Right lobe of liver (tissue), 6 donors: Measurements from ENCODE around the gene CERS3. TPM values are rescaled to one million over a fixed set of nuclear protein-coding genes. Genes with fewer than 3 reads are reported as not detected.

Experiments
- ATAC-seq, 4 donors: fragments of 200-7000 bp; cut with Tn5 transposase; one replicate each; pipeline ENCODE4 v1.9.1; 2020; ENCODE audit warnings: mild to moderate bottlenecking in 4 of 4, moderate library complexity in 4 of 4
- DNase-seq, 3 donors: peaks; one replicate each; pipeline ENCODE4 v3.0.0-alpha.2; 2020
- H3K27ac ChIP-seq, 3 donors: fragments of 200-600 bp; one replicate each; pipeline ENCODE4 v1.8.0; 2022
- H3K27me3 ChIP-seq, 2 donors: fragments of 200-600 bp; one replicate each; pipeline ENCODE4 v1.8.0; 2022
- H3K36me3 ChIP-seq, 4 donors: fragments of 200-600 bp; sonication (generic) in 1 of 4; one replicate each; pipeline versions ENCODE4 v1.5.1 to v1.8.0; 2017 to 2022; ENCODE audit warnings: control low read depth in 1 of 4
- H3K4me1 ChIP-seq, 4 donors: fragments of 200-600 bp; sonication (generic) in 1 of 4; one replicate each; pipeline versions ENCODE4 v1.5.1 to v1.8.0; 2017 to 2022; ENCODE audit warnings: control low read depth in 1 of 4
- H3K4me3 ChIP-seq, 3 donors: fragments of 200-600 bp; one replicate each; pipeline ENCODE4 v1.8.0; 2022
- H3K9me3 ChIP-seq, 4 donors: fragments of 200-600 bp; sonication (generic) in 1 of 4; one replicate each; pipeline versions ENCODE4 v1.5.1 to v1.8.0; 2017 to 2022; ENCODE audit warnings: control low read depth in 1 of 4
- POLR2A ChIP-seq: fragments of 450-650 bp; IDR thresholded peaks from one replicate; pipeline ENCODE4 v1.6.1; 2017; ENCODE audit warnings: antibody characterized with exemption, mild to moderate bottlenecking
- WGBS: methylation state at CpG from one replicate; pipeline ENCODE4 v1.1.6; 2018; ENCODE audit warnings: low coverage, low lambda C conversion rate; ENCODE audit not compliant: insufficient coverage; ENCODE audit errors: missing lambda C conversion rate; 5-methylcytosine and 5-hydroxymethylcytosine counted together
- intact Hi-C, 2 donors: fragments of 100-400 bp; cut with DNase I; formaldehyde crosslinking; loops; one replicate each; pipeline versions ENCODE4 v1.11.2 to v1.14.1; 2022
- total RNA-seq, 6 experiments: library from RNA; depleted of rRNA in 2 of 6; stranded (reverse); fragments of >200 nt in 2 of 6; fragmentation: NEBNext Ultra II Directional in 3 of 6; extraction: Animal tissue kit (Norgen Biotek cat#: 25700) in 3 of 6; gene quantifications; one replicate each; pipeline versions ENCODE4 v1.1.0 to v1.2.4, GENCODE V29; 2016 to 2023
- TF ChIP-seq, protein P1 (sequence below), 4 donors: fragments of 200-600 bp in 3 of 4; fragments of 450-650 bp in 1 of 4; IDR thresholded peaks; one replicate each; pipeline versions ENCODE4 v1.5.1 to v1.8.0; 2016 to 2022; ENCODE audit warnings: antibody characterized with exemption in 4 of 4, mild to moderate bottlenecking in 2 of 4
- donor health status: DM: no; HTN: yes; CAD: no.
- donor health status: DM: no; HTN: no; CAD: no.
- donor health status: DM: no; HTN: no; CAD: no.
- donor health status: DM: no; HTN: yes; CAD: no.
- donor health status: DM: no; HTN: yes; CAD: no.

The CERS3 gene
- total RNA-seq, 6 experiments from 2014 or later = not detected

DNA sequence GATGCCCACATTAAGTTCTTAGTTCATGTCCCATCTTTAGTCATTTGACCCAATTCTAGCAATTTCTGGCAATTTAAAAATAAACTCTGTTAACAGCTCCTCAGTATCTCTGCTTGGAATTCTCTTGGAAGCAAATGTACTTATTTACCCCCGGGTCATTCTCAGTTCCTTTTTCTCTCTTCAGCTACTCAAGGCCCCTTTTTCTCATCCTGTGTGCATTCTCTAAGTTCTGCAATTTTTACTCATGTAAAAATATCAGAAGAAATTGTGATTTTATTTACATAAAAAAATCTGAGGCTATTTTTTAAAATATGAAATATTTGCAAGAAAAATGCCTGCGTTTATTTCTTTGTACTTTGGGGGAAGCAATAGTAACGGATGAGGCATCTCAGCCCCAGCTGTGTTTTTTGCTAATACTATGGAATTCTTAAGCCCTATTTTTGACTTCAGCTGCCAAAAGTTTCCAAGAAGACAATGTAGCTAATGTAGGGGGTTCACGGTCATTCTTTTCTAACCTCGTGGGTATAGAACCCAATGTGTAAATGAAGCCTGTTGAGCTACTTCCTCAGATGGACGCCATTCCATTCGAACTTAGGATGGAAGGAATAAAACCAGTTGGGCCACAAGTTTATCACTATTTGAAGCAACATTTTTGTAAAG is 20.0 kb downstream of the CERS3 start:
- H3K36me3 ChIP-seq = no peaks in the 10 kb centered on the region

DNA sequence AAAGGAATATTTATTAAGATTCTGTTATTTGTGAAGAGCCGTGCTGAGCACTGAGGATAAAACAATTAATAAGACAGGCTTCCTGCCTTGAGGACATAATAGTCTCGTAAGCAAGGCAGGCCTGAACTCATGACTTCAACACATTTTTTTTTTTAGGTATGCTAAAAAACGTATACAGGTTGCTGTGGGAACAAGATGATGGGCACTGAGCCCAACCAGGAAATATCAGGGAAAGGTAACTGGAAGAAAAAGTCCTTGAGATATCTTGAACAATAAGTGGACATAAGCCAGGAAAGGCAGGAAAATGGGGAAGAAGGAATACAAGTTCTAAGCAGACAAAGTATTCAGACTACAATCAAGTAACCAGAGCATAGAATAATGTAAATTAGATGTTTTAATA is 26.1 kb downstream of the CERS3 start:
- Histone ChIP-seq H3K27me3 (no peaks in the 10 kb centered on the region), H3K9me3 (no peaks in the 10 kb centered on the region), H3K27ac (no peak overlapping the region), H3K4me3 (no peak overlapping the region), H3K4me1 (no peaks in the 10 kb centered on the region), H3K36me3 (no peaks in the 10 kb centered on the region)
- TF ChIP-seq, protein P1, sequence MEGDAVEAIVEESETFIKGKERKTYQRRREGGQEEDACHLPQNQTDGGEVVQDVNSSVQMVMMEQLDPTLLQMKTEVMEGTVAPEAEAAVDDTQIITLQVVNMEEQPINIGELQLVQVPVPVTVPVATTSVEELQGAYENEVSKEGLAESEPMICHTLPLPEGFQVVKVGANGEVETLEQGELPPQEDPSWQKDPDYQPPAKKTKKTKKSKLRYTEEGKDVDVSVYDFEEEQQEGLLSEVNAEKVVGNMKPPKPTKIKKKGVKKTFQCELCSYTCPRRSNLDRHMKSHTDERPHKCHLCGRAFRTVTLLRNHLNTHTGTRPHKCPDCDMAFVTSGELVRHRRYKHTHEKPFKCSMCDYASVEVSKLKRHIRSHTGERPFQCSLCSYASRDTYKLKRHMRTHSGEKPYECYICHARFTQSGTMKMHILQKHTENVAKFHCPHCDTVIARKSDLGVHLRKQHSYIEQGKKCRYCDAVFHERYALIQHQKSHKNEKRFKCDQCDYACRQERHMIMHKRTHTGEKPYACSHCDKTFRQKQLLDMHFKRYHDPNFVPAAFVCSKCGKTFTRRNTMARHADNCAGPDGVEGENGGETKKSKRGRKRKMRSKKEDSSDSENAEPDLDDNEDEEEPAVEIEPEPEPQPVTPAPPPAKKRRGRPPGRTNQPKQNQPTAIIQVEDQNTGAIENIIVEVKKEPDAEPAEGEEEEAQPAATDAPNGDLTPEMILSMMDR (IDR thresholded peaks at IDR 0.05) = no peak
- no peak for TF ChIP-seq POLR2A
- no peak for DNase-seq
- no peak for ATAC-seq
- WGBS = 59% methylated on average over 3 of the region's 3 CpGs
- intact Hi-C loops = no loop called here

More for the DNA sequence above, 20.0 kb downstream of the CERS3 start:
- Histone ChIP-seq H3K4me3 (no peak overlapping the region), H3K9me3 (no peaks in the 10 kb centered on the region), H3K27me3 (no peaks in the 10 kb centered on the region), H3K27ac (no peak overlapping the region), H3K4me1 (no peaks in the 10 kb centered on the region)
- WGBS = 58% methylated on average over 7 of the region's 7 CpGs
- intact Hi-C loops = no loop called here
- ATAC-seq (peak in 1 of 4 donors; percentile 36), DNase-seq (no peak)
- TF ChIP-seq POLR2A = no peak
- TF ChIP-seq, protein P1 (IDR thresholded peaks at IDR 0.05) = no peak

DNA sequence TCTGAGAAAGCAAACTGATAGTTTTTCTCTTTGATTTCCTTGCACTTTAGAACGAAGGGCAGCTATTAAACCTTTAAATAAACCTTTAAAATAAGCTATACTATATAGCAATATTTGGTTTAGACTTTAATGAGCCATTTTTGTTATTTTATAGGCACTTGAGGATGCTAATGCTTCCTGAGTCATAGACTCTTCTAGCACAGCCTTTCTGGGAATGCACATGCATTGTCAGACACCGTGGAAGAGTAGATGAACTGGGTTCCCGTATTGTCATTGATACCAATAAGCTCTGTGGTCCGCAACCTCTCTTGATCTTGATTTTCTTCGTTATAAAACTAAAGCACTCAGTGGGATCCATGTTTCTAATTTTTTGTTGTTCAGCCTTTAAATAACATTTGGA is 27.6 kb downstream of the CERS3 start:
- ATAC-seq (no peak), DNase-seq (no peak)
- Histone ChIP-seq H3K27me3 (no peaks in the 10 kb centered on the region), H3K27ac (no peak overlapping the region), H3K4me1 (no peaks in the 10 kb centered on the region), H3K36me3 (no peaks in the 10 kb centered on the region), H3K9me3 (no peaks in the 10 kb centered on the region), H3K4me3 (no peak overlapping the region)
- WGBS = 66% methylated on average over 5 of the region's 5 CpGs
- TF ChIP-seq, protein P1 (IDR thresholded peaks at IDR 0.05) = no peak
- TF ChIP-seq POLR2A = no peak
- intact Hi-C loops = no loop called here

DNA sequence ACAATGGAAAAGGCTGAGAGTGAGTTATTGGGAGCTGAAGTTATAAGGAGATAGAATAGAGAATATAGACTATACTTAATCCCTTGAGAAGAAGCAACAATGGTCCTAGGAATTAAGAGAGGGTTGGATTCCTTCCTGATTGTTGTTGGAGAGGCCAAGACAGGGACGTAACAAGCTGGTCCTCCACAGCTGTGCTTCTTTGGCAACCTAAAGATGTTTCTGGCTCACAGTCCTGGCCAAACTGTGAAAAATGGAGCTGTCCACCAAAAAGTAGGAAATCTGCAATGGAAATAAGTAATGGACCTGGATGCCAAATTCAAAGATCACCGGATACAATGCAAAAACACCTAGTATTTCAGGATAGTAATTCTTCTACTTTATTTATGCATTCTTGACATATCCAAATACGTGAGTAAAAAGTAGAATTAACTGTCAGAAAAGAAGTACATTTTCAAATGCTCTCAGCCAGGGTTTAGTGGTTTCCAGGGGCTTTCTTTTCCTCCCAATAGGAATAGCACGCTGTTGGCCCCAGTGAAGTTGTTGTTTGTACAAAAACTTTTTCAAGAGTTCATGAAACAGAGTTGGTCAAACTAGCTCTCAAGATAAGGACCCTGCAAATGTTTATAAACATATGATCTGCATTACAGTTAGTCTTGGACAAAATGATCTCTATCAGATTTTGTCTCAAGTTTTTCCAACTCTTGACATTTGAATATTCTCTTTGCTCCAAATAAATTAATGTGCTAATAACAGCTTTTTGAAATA is 28.3 kb downstream of the CERS3 start:
- ATAC-seq (no peak), DNase-seq (no peak)
- WGBS = 42% methylated on average over 4 of the region's 4 CpGs

More for the DNA sequence above, 28.3 kb downstream of the CERS3 start:
- TF ChIP-seq POLR2A = no peak
- TF ChIP-seq, protein P1 (IDR thresholded peaks at IDR 0.05) = no peak
- H3K4me3 ChIP-seq = no peak overlapping the region
- no peaks in the 10 kb centered on the region for H3K36me3 ChIP-seq
- no peaks in the 10 kb centered on the region for H3K9me3 ChIP-seq
- no peaks in the 10 kb centered on the region for H3K4me1 ChIP-seq
- no peaks in the 10 kb centered on the region for H3K27me3 ChIP-seq
- H3K27ac ChIP-seq = no peak overlapping the region
- intact Hi-C loops = no loop called here
